H9 (cell line): ENCODE results near the gene TBC1D25. TPM values are rescaled to one million over a fixed set of nuclear protein-coding genes. Genes with fewer than 3 reads are reported as not detected.

Experiments used
- DNase-seq: peaks from one replicate; pipeline ENCODE4 v3.0.0-alpha.2; 2017
- H2AFZ ChIP-seq: one replicate; pipeline ENCODE4 v1.6.1; 2013; ENCODE audit warnings: mild to moderate bottlenecking, low read length, control low read depth, moderate library complexity
- H2AK5ac ChIP-seq: 2 replicates; pipeline ENCODE4 v1.6.1; 2013; ENCODE audit warnings: low read length, control low read depth, mixed read lengths; ENCODE audit not compliant: insufficient read length
- H2BK120ac ChIP-seq: one replicate; pipeline ENCODE4 v1.6.1; 2013; ENCODE audit warnings: low read depth, mild to moderate bottlenecking, low read length, control low read depth, inconsistent platforms; ENCODE audit not compliant: poor library complexity, severe bottlenecking
- H2BK12ac ChIP-seq: 2 replicates; pipeline ENCODE4 v1.6.1; 2013; ENCODE audit warnings: low read length, control low read depth, mixed read lengths, low read depth; ENCODE audit not compliant: insufficient read length
- H2BK15ac ChIP-seq: 2 replicates; pipeline ENCODE4 v1.6.1; 2013; ENCODE audit warnings: low read depth, low read length, control low read depth
- H2BK20ac ChIP-seq: one replicate; pipeline ENCODE4 v1.6.1; 2013; ENCODE audit warnings: low read depth, mild to moderate bottlenecking, low read length, control low read depth, inconsistent platforms; ENCODE audit not compliant: poor library complexity, severe bottlenecking
- H2BK5ac ChIP-seq: 2 replicates; pipeline ENCODE4 v1.6.1; 2013; ENCODE audit warnings: low read length, control low read depth, mixed read lengths; ENCODE audit not compliant: insufficient read length
- H3K14ac ChIP-seq: 2 replicates; pipeline ENCODE4 v1.6.1; 2013; ENCODE audit warnings: low read length, control low read depth; ENCODE audit not compliant: insufficient read depth
- H3K18ac ChIP-seq: 2 replicates; pipeline ENCODE4 v1.6.1; 2013; ENCODE audit warnings: low read depth, mild to moderate bottlenecking, mixed read lengths, low read length, control low read depth; ENCODE audit not compliant: insufficient read length
- H3K23ac ChIP-seq: 2 replicates; pipeline ENCODE4 v1.6.1; 2013; ENCODE audit warnings: low read length, control low read depth, mixed read lengths, low read depth; ENCODE audit not compliant: insufficient read length
- H3K23me2 ChIP-seq: 2 replicates; pipeline ENCODE4 v1.6.1; 2013; ENCODE audit warnings: low read depth, mild to moderate bottlenecking, mixed read lengths, low read length, control low read depth; ENCODE audit not compliant: insufficient read length, poor library complexity, severe bottlenecking
- H3K27ac ChIP-seq: 2 replicates; pipeline ENCODE4 v1.5.1; 2013; ENCODE audit warnings: low read length, control low read depth, mixed read lengths, low read depth; ENCODE audit not compliant: insufficient read length
- H3K27me3 ChIP-seq: 2 replicates; pipeline ENCODE4 v1.6.1; 2013; ENCODE audit warnings: low read length, control low read depth, inconsistent platforms; ENCODE audit not compliant: insufficient read depth
- H3K4ac ChIP-seq: 2 replicates; pipeline ENCODE4 v1.6.1; 2013; ENCODE audit warnings: low read depth, mild to moderate bottlenecking, control low read depth, inconsistent platforms, low read length, moderate library complexity
- H3K4me1 ChIP-seq: 2 replicates; pipeline ENCODE4 v1.6.1; 2013; ENCODE audit warnings: low read length, control low read depth, inconsistent platforms; ENCODE audit not compliant: insufficient read depth
- H3K4me2 ChIP-seq: 2 replicates; pipeline ENCODE4 v1.6.1; 2013; ENCODE audit warnings: low read length, control low read depth, mixed read lengths; ENCODE audit not compliant: insufficient read length, insufficient read depth
- H3K56ac ChIP-seq: 2 replicates; pipeline ENCODE4 v1.6.1; 2013; ENCODE audit warnings: low read depth, mild to moderate bottlenecking, mixed read lengths, low read length, control low read depth; ENCODE audit not compliant: insufficient read length
- H3K79me1 ChIP-seq: 2 replicates; pipeline ENCODE4 v1.6.1; 2013; ENCODE audit warnings: low read depth, mild to moderate bottlenecking, moderate library complexity, low read length, control low read depth, inconsistent platforms; ENCODE audit not compliant: insufficient read depth, poor library complexity, severe bottlenecking
- H3K79me2 ChIP-seq: 2 replicates; pipeline ENCODE4 v1.6.1; 2013; ENCODE audit warnings: low read length, control low read depth, inconsistent platforms; ENCODE audit not compliant: insufficient read depth
- H3K9ac ChIP-seq: 2 replicates; pipeline ENCODE4 v1.6.1; 2013; ENCODE audit warnings: low read length, control low read depth, mixed read lengths; ENCODE audit not compliant: insufficient read length; ENCODE audit errors: extremely low read depth
- H3K9me3 ChIP-seq: one replicate; pipeline ENCODE4 v1.6.1; 2013; ENCODE audit warnings: low read depth, low read length, inconsistent platforms; ENCODE audit not compliant: control insufficient read depth
- H3T11ph ChIP-seq: one replicate; pipeline ENCODE4 v1.6.1; 2013; ENCODE audit warnings: mild to moderate bottlenecking, low read length, control low read depth, inconsistent platforms
- H4K20me1 ChIP-seq: one replicate; pipeline ENCODE4 v1.6.1; 2013; ENCODE audit not compliant: control insufficient read depth, insufficient read length, insufficient read depth
- H4K5ac ChIP-seq: 2 replicates; pipeline ENCODE4 v1.6.1; 2013; ENCODE audit warnings: low read depth, mild to moderate bottlenecking, mixed read lengths, low read length, control low read depth; ENCODE audit not compliant: insufficient read length
- H4K8ac ChIP-seq: replicated peaks from 2 replicates; pipeline ENCODE4 v1.6.1; 2013; ENCODE audit warnings: low read length, control low read depth, mixed read lengths, low read depth; ENCODE audit not compliant: insufficient read length
- H4K91ac ChIP-seq: 2 replicates; pipeline ENCODE4 v1.6.1; 2013; ENCODE audit warnings: low read depth, mild to moderate bottlenecking, moderate library complexity, mixed read lengths, low read length, control low read depth; ENCODE audit not compliant: insufficient read length
- H3K27ac Mint-ChIP-seq, 3 experiments: 2 replicates in 2 of 3; 3 replicates in 1 of 3; pipeline ENCODE4 v1.8.0; 2020 to 2021; ENCODE audit warnings: mixed read lengths in 3 of 3, mild to moderate bottlenecking in 1 of 3, moderate library complexity in 1 of 3
- H3K27me3 Mint-ChIP-seq: 2 replicates; pipeline ENCODE4 v1.8.0; 2021; ENCODE audit warnings: low read depth, mild to moderate bottlenecking, moderate library complexity, mixed read lengths
- H3K36me3 Mint-ChIP-seq, 3 experiments: 2 replicates in 2 of 3; 3 replicates in 1 of 3; pipeline ENCODE4 v1.8.0; 2020 to 2021; ENCODE audit warnings: low read depth in 3 of 3, mixed read lengths in 3 of 3; ENCODE audit not compliant: insufficient read depth in 1 of 3
- H3K4me1 Mint-ChIP-seq, 2 experiments: 2 replicates each; pipeline ENCODE4 v1.8.0; 2020; ENCODE audit warnings: mixed read lengths in 2 of 2
- H3K4me3 Mint-ChIP-seq, 2 experiments: 2 replicates in 1 of 2; 3 replicates in 1 of 2; pipeline ENCODE4 v1.8.0; 2020 to 2021; ENCODE audit warnings: mild to moderate bottlenecking in 2 of 2, mixed read lengths in 2 of 2, moderate library complexity in 1 of 2
- H3K9me3 Mint-ChIP-seq, 2 experiments: 2 replicates in 1 of 2; 3 replicates in 1 of 2; pipeline ENCODE4 v1.8.0; 2020; ENCODE audit warnings: mild to moderate bottlenecking in 2 of 2, mixed read lengths in 2 of 2, moderate library complexity in 1 of 2
- WGBS: extraction: QIAGEN DNeasy Blood & Tissue Kit; methylation state at CpG from one replicate; pipeline ENCODE4 v1.1.7; 2013; ENCODE audit warnings: missing lambda C conversion rate, low lambda C conversion rate, mixed read lengths; ENCODE audit not compliant: insufficient read length; ENCODE audit errors: extremely low coverage; 5-methylcytosine and 5-hydroxymethylcytosine counted together
- long read RNA-seq: library from polyadenylated mRNA; unstranded; transcript quantifications from one replicate; pipeline ENCODE4 v2.0.0, GENCODE V29; 2020
- total RNA-seq: library from RNA; stranded (reverse); gene quantifications from 2 replicates; pipeline ENCODE4 v1.2.1, GENCODE V29; 2021
- TF ChIP-seq, protein P1 (sequence below): fragments of 200-600 bp; sonication (generic); conservative IDR thresholded peaks from 3 replicates; pipeline ENCODE4 v1.8.0; 2021; ENCODE audit warnings: antibody characterized with exemption, mild to moderate bottlenecking

The TBC1D25 gene
- total RNA-seq: 9.6 and 10.2 TPM in 2 replicates
- long read RNA-seq, full-length matches to known transcripts: 14 of 25 reads
- long read RNA-seq, partial matches to known transcripts: 2 of 25 reads
- long read RNA-seq, other reads (novel, unspliced or antisense): 9 of 25 reads

GRCh38 chrX:48539345-48540027 lies at the start of gene TBC1D25:
Gene TBC1D25 (plus strand): TSS chrX:48539714. CDS start chrX:48539798, 84 bp downstream.
- no peak within 1 kb of the TSS for H2BK120ac ChIP-seq
- H3K27ac Mint-ChIP-seq: peak within 1 kb of the TSS; percentile 92 to 98 (median 94); a peak in 5 of 7 replicates
- H2AFZ ChIP-seq: no peak within 1 kb of the TSS
- peak; percentile 97 for DNase-seq
- no peaks in the 10 kb centered on the region for H3K27me3 Mint-ChIP-seq
- H4K5ac ChIP-seq: no peak within 1 kb of the TSS
- H2BK12ac ChIP-seq: no peak within 1 kb of the TSS
- H2BK15ac ChIP-seq: no peak within 1 kb of the TSS
- no peak within 1 kb of the TSS for H3T11ph ChIP-seq
- peaks cover 4 to 33% (median 7%) of the 10 kb centered on the region in 3 experiments for H3K36me3 Mint-ChIP-seq
- H3K23me2 ChIP-seq: no peaks in the 10 kb centered on the region
- H3K27ac ChIP-seq: no peak within 1 kb of the TSS
- peak within 1 kb of the TSS; percentile 87 to 91 for H3K4me3 Mint-ChIP-seq
- no peak within 1 kb of the TSS for H3K9ac ChIP-seq
- H4K8ac ChIP-seq: no peak within 1 kb of the TSS
- H3K4ac ChIP-seq: no peak within 1 kb of the TSS
- no peaks in the 10 kb centered on the region for H3K79me2 ChIP-seq
- H3K4me1 ChIP-seq: no peaks in the 10 kb centered on the region
- H3K23ac ChIP-seq: no peak within 1 kb of the TSS
- no peaks in the 10 kb centered on the region for H4K20me1 ChIP-seq
- peaks cover 5 to 6% of the 10 kb centered on the region in 2 experiments for H3K4me1 Mint-ChIP-seq
- no CpG with 5 or more reads among the region's 59 CpGs for WGBS
- no peak within 1 kb of the TSS for H2BK5ac ChIP-seq
- peaks cover 16% of the 10 kb centered on the region for H3K9me3 ChIP-seq
- H3K9me3 Mint-ChIP-seq: peaks cover 60 to 79% of the 10 kb centered on the region in 2 experiments
- no peaks in the 10 kb centered on the region for H3K27me3 ChIP-seq
- H3K4me2 ChIP-seq: peak within 1 kb of the TSS; percentile 63
- H3K14ac ChIP-seq: no peak within 1 kb of the TSS; the same call in 1 of the 2 replicates
- H2BK20ac ChIP-seq: no peak within 1 kb of the TSS
- no peak within 1 kb of the TSS for H2AK5ac ChIP-seq
- no peak within 1 kb of the TSS for H3K56ac ChIP-seq
- TF ChIP-seq, protein P1, sequence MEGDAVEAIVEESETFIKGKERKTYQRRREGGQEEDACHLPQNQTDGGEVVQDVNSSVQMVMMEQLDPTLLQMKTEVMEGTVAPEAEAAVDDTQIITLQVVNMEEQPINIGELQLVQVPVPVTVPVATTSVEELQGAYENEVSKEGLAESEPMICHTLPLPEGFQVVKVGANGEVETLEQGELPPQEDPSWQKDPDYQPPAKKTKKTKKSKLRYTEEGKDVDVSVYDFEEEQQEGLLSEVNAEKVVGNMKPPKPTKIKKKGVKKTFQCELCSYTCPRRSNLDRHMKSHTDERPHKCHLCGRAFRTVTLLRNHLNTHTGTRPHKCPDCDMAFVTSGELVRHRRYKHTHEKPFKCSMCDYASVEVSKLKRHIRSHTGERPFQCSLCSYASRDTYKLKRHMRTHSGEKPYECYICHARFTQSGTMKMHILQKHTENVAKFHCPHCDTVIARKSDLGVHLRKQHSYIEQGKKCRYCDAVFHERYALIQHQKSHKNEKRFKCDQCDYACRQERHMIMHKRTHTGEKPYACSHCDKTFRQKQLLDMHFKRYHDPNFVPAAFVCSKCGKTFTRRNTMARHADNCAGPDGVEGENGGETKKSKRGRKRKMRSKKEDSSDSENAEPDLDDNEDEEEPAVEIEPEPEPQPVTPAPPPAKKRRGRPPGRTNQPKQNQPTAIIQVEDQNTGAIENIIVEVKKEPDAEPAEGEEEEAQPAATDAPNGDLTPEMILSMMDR: peak; percentile 51
- H3K18ac ChIP-seq: peak within 1 kb of the TSS; percentile 26
- H3K79me1 ChIP-seq: no peaks in the 10 kb centered on the region
- H4K91ac ChIP-seq: no peak within 1 kb of the TSS
